Daoy (cell line): ENCODE results near the gene SPAG9. TPM values are rescaled to one million over a fixed set of nuclear protein-coding genes. Genes with fewer than 3 reads are reported as not detected.

Experiments used
- DNase-seq: peaks from one replicate; pipeline ENCODE4 v3.0.0-alpha.2; 2015; ENCODE audit warnings: low read depth
- total RNA-seq: library from RNA; depleted of rRNA; stranded (reverse); fragments of >200 nt; shearing (Covaris generic); gene quantifications from 2 replicates; pipeline ENCODE4 v1.2.3, GENCODE V29; 2014

The SPAG9 gene
- total RNA-seq, 1 experiment from 2014 or later, result 54.2 TPM

GRCh38 chr17:50939795-50940684 is 180.6 kb downstream of the SPAG9 start:
- no peak for DNase-seq

GRCh38 chr17:50939542-50939794 is 181.2 kb downstream of the SPAG9 start:
- DNase-seq, result no peak

- no peak for DNase-seq
These were observed 181.7 kb downstream of the SPAG9 start for GRCh38 chr17:50938821-50939541.

GRCh38 chr17:50935996-50936266 is 184.7 kb downstream of the SPAG9 start:
- no peak for DNase-seq

GRCh38 chr17:50935221-50935995 is 185.3 kb downstream of the SPAG9 start:
- DNase-seq, result peak; percentile 77

- no peak for DNase-seq
These were observed 185.9 kb downstream of the SPAG9 start for GRCh38 chr17:50934672-50935220.

GRCh38 chr17:50934161-50934560 is 186.5 kb downstream of the SPAG9 start:
- no peak for DNase-seq

- peak; percentile 50 for DNase-seq
These were observed 189.3 kb downstream of the SPAG9 start for GRCh38 chr17:50931144-50931908.

GRCh38 chr17:50928646-50929045 is 192.0 kb downstream of the SPAG9 start:
- no peak for DNase-seq

- no peak for DNase-seq
These were observed 193.4 kb downstream of the SPAG9 start for GRCh38 chr17:50927287-50927686.

- DNase-seq, result no peak
These were observed 194.1 kb downstream of the SPAG9 start for GRCh38 chr17:50926523-50926922.

- no peak for DNase-seq
These were observed 195.3 kb downstream of the SPAG9 start for GRCh38 chr17:50925296-50925891.

GRCh38 chr17:50924800-50925199 is 195.9 kb downstream of the SPAG9 start:
- DNase-seq, result no peak

GRCh38 chr17:50924300-50924699 is 196.4 kb downstream of the SPAG9 start:
- DNase-seq, result no peak

GRCh38 chr17:50923611-50924010 is 197.1 kb downstream of the SPAG9 start:
- no peak for DNase-seq

GRCh38 chr17:50922721-50923405 is 197.8 kb downstream of the SPAG9 start:
- no peak for DNase-seq

GRCh38 chr17:50922107-50922506 is 198.6 kb downstream of the SPAG9 start:
- no peak for DNase-seq

- no peak for DNase-seq
These were observed 199.6 kb downstream of the SPAG9 start for GRCh38 chr17:50920891-50921586.

- DNase-seq, result no peak
These were observed 200.6 kb downstream of the SPAG9 start for GRCh38 chr17:50920041-50920410.
